Fibroblast of lung (primary cell): ENCODE measurements around the gene LRRTM1. TPM values are rescaled to one million over a fixed set of nuclear protein-coding genes. Genes with fewer than 3 reads are reported as not detected.

Source experiments
- DNase-seq, 2 donors: peaks; one replicate each; pipeline versions ENCODE4 v3.0.0 to v3.0.0-alpha.2; 2010; ENCODE audit warnings: low read depth in 2 of 2
- H2AFZ ChIP-seq: 2 replicates; pipeline ENCODE4 v1.5.1; 2012; ENCODE audit warnings: low read length, control low read depth, inconsistent platforms
- H3K27ac ChIP-seq: 2 replicates; pipeline ENCODE4 v1.5.1; 2011; ENCODE audit warnings: low read length, control low read depth; ENCODE audit not compliant: insufficient read depth
- H3K27me3 ChIP-seq: 2 replicates; pipeline ENCODE4 v1.5.1; 2011; ENCODE audit warnings: mild to moderate bottlenecking, low read length; ENCODE audit not compliant: control insufficient read depth, insufficient read depth
- H3K36me3 ChIP-seq: 2 replicates; pipeline ENCODE4 v1.5.1; 2011; ENCODE audit warnings: low read length; ENCODE audit not compliant: control insufficient read depth, insufficient read depth
- H3K4me1 ChIP-seq: 2 replicates; pipeline ENCODE4 v1.5.1; 2011; ENCODE audit warnings: low read length; ENCODE audit not compliant: control insufficient read depth, insufficient read depth; ENCODE audit errors: extremely low read depth
- H3K4me2 ChIP-seq: 2 replicates; pipeline ENCODE4 v1.5.1; 2011; ENCODE audit warnings: low read length, control low read depth; ENCODE audit not compliant: insufficient read depth; ENCODE audit errors: extremely low read depth
- H3K4me3 ChIP-seq, 4 experiments: fragments of 200-600 bp in 1 of 4; sonication (generic) in 1 of 4; replicated peaks in 1 of 4; 2 replicates each; pipeline ENCODE4 v1.5.1; 2011 to 2016; ENCODE audit warnings: low read length in 4 of 4, low read depth in 3 of 4, mild to moderate bottlenecking in 3 of 4, control low read depth in 2 of 4, inconsistent platforms in 1 of 4, mixed read lengths in 1 of 4; ENCODE audit not compliant: insufficient read depth in 1 of 4; ENCODE audit errors: control extremely low read depth in 1 of 4
- H3K79me2 ChIP-seq: 2 replicates; pipeline ENCODE4 v1.5.1; 2012; ENCODE audit warnings: mild to moderate bottlenecking, low read length, inconsistent platforms; ENCODE audit not compliant: control insufficient read depth, insufficient read depth
- H3K9ac ChIP-seq: 2 replicates; pipeline ENCODE4 v1.5.1; 2011; ENCODE audit warnings: mild to moderate bottlenecking, low read length, control low read depth; ENCODE audit not compliant: insufficient read depth
- H3K9me3 ChIP-seq: 2 replicates; pipeline ENCODE4 v1.5.1; 2012; ENCODE audit warnings: low read depth, low read length; ENCODE audit not compliant: control insufficient read depth, insufficient read depth
- H4K20me1 ChIP-seq: 2 replicates; pipeline ENCODE4 v1.5.1; 2011; ENCODE audit warnings: low read length; ENCODE audit not compliant: control insufficient read depth, insufficient read depth; ENCODE audit errors: extremely low read depth
- EZH2 ChIP-seq: IDR thresholded peaks from 2 replicates; pipeline ENCODE4 v1.5.1; 2012; ENCODE audit warnings: low read length, control low read depth, mild to moderate bottlenecking; ENCODE audit errors: missing control alignments
- polyA plus RNA-seq, 2 donors: library from polyadenylated mRNA; depleted of rRNA in 1 of 2; stranded (reverse) in 1 of 2; unstranded in 1 of 2; fragments of >200 nt; gene quantifications; 2 replicates each; pipeline ENCODE4 v1.2.1, GENCODE V29; 2011 to 2012; ENCODE audit warnings: missing spikeins in 1 of 2
- total RNA-seq: library from RNA; depleted of rRNA; stranded (reverse); fragments of >200 nt; gene quantifications from 2 replicates; pipeline ENCODE4 v1.2.1, GENCODE V29; 2014
- TF ChIP-seq, protein P1 (sequence below), 2 donors: IDR thresholded peaks in 1 of 2; conservative IDR thresholded peaks in 1 of 2; 1 replicate in 1 of 2; 2 replicates in 1 of 2; pipeline ENCODE4 v1.5.1; 2011 to 2012; ENCODE audit warnings: low read length in 2 of 2, control low read depth in 1 of 2, inconsistent platforms in 1 of 2, low read depth in 1 of 2, mild to moderate bottlenecking in 1 of 2

The LRRTM1 gene
- total and polyA plus RNA-seq, 2 donors (not counting 1 experiment from before 2014, with no cell fraction given), result not detected

- Histone ChIP-seq H3K27me3 (no peaks in the 10 kb centered on the region), H3K9me3 (no peaks in the 10 kb centered on the region), H3K4me2 (no peak overlapping the region), H3K27ac (no peak overlapping the region), H3K79me2 (no peaks in the 10 kb centered on the region), H3K4me3 (no peak overlapping the region), H3K36me3 (no peaks in the 10 kb centered on the region), H2AFZ (no peak overlapping the region), H3K4me1 (no peaks in the 10 kb centered on the region), H4K20me1 (no peaks in the 10 kb centered on the region), H3K9ac (no peak overlapping the region)
- TF ChIP-seq EZH2, result no peak
- TF ChIP-seq, protein P1, sequence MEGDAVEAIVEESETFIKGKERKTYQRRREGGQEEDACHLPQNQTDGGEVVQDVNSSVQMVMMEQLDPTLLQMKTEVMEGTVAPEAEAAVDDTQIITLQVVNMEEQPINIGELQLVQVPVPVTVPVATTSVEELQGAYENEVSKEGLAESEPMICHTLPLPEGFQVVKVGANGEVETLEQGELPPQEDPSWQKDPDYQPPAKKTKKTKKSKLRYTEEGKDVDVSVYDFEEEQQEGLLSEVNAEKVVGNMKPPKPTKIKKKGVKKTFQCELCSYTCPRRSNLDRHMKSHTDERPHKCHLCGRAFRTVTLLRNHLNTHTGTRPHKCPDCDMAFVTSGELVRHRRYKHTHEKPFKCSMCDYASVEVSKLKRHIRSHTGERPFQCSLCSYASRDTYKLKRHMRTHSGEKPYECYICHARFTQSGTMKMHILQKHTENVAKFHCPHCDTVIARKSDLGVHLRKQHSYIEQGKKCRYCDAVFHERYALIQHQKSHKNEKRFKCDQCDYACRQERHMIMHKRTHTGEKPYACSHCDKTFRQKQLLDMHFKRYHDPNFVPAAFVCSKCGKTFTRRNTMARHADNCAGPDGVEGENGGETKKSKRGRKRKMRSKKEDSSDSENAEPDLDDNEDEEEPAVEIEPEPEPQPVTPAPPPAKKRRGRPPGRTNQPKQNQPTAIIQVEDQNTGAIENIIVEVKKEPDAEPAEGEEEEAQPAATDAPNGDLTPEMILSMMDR (conservative IDR thresholded peaks at IDR 0.05 in 1 of 2, IDR thresholded peaks at IDR 0.05 in 1 of 2; ENCODE audit: low read depth in 1 of 2, low read length in 2 of 2), result no peak
- no peak for DNase-seq
These were observed 38.3 kb downstream of the LRRTM1 start for GRCh38 chr2:80266231-80266630.

- Histone ChIP-seq H3K4me3 (no peak overlapping the region), H3K27ac (no peak overlapping the region), H3K9me3 (no peaks in the 10 kb centered on the region), H3K79me2 (no peaks in the 10 kb centered on the region), H3K27me3 (no peaks in the 10 kb centered on the region), H3K9ac (no peak overlapping the region), H3K36me3 (no peaks in the 10 kb centered on the region), H3K4me2 (no peak overlapping the region), H4K20me1 (no peaks in the 10 kb centered on the region), H2AFZ (no peak overlapping the region), H3K4me1 (no peaks in the 10 kb centered on the region)
- TF ChIP-seq EZH2, result no peak
- TF ChIP-seq, protein P1 (conservative IDR thresholded peaks at IDR 0.05 in 1 of 2, IDR thresholded peaks at IDR 0.05 in 1 of 2; ENCODE audit: low read depth in 1 of 2, low read length in 2 of 2), result no peak
- no peak for DNase-seq
These were observed 45.3 kb downstream of the LRRTM1 start for GRCh38 chr2:80259292-80259691.

- H3K9ac ChIP-seq, result no peak overlapping the region
- no peaks in the 10 kb centered on the region for H3K9me3 ChIP-seq
- no peak overlapping the region for H3K27ac ChIP-seq
- no peaks in the 10 kb centered on the region for H4K20me1 ChIP-seq
- H3K4me2 ChIP-seq, result no peak overlapping the region
- H3K36me3 ChIP-seq, result no peaks in the 10 kb centered on the region
- no peak for TF ChIP-seq EZH2
- TF ChIP-seq, protein P1 (conservative IDR thresholded peaks at IDR 0.05 in 1 of 2, IDR thresholded peaks at IDR 0.05 in 1 of 2; ENCODE audit: low read depth in 1 of 2, low read length in 2 of 2), result no peak
- no peaks in the 10 kb centered on the region for H3K27me3 ChIP-seq
- H3K79me2 ChIP-seq, result no peaks in the 10 kb centered on the region
- no peak overlapping the region for H2AFZ ChIP-seq
- no peak overlapping the region for H3K4me3 ChIP-seq
- DNase-seq, result no peak
- no peaks in the 10 kb centered on the region for H3K4me1 ChIP-seq
These were observed 45.8 kb downstream of the LRRTM1 start for GRCh38 chr2:80258793-80259192.
